T1000 (cell line): Measurements from ENCODE around the gene EBLN1.
A peak's percentile ranks its signal among the peaks of the same experiment; 100 is the strongest.

Experiments used
- DNase-seq: peaks from one replicate; lab custom pipeline; 2025; ENCODE audit warnings: mixed read lengths; lab: John Stamatoyannopoulos, UW

Gene EBLN1

GRCh38 chr10:22217842-22218241, at the start of gene EBLN1:
TSS of gene EBLN1 (minus strand) at chr10:22218015. CDS start at chr10:22209983, 8,032 bp downstream.
- DNase-seq = no peak

- no peak for DNase-seq
These were observed 48.2 kb upstream of the EBLN1 start for GRCh38 chr10:22265839-22266537.

GRCh38 chr10:22263106-22263505, 45.3 kb upstream of the EBLN1 start:
- DNase-seq = no peak

DNA sequence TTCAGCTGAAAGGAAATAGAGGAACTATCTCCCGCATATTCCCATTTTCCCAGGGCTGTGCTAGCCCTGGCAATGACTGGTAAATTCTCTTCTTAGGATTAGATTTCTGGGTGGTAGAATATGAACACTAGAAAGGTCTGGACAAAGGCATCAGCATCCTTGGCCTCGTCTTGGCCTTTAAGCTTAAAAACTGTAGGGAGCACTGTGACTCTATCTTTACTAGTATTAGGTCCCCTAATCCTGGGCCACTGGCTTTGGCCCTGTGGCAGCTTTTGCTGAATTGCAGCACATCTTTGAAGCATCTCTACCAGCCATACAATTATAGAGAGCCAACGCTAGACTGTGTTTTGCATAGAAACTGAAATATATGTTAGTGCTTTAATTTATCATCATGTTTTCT, 41.5 kb upstream of the EBLN1 start:
- no peak for DNase-seq

GRCh38 chr10:22258471-22258870, 40.7 kb upstream of the EBLN1 start:
- no peak for DNase-seq

DNA sequence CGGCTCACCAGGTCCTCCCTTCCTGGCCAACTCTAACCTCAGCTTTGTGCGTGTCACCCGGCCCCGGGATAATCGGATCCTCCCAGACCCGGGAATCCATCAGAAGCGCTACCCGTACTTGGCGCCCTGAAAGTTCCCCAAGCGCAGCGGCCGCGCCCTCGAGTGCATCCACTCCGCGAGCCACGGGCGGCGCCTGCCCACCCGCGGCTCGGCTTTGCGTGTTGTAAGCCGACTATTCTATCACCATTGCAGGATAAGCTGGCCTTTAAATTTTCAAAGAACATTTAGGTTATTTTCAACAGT, 35.7 kb upstream of the EBLN1 start:
- DNase-seq = no peak

- DNase-seq = no peak
These were observed 35.2 kb upstream of the EBLN1 start for GRCh38 chr10:22252801-22253579.

- DNase-seq = no peak
These were observed 34.5 kb upstream of the EBLN1 start for GRCh38 chr10:22252224-22252800.

DNA sequence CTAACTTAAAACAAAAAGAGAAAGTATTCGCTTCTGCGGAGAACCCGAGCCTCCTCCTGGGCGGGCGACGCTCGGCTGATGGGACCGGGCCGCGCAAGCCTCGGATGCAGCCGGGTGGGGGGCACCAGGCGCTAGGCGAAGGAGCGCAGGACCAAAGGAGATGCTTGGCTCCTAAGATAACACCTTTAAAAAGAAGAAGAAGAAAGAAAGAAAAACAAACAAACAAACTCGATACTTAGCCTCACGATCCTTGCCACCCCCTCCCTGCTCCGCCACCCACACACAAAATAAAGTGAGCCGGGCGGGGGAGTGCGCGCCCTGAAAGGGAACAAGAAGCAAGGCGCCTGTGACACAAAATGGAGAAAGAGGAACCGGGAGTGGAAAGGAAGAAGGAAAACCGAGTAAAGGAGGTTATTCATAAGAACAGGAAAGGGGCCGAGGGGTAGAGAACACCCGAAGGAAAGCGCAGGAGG, 34.0 kb upstream of the EBLN1 start:
- no peak for DNase-seq

DNA sequence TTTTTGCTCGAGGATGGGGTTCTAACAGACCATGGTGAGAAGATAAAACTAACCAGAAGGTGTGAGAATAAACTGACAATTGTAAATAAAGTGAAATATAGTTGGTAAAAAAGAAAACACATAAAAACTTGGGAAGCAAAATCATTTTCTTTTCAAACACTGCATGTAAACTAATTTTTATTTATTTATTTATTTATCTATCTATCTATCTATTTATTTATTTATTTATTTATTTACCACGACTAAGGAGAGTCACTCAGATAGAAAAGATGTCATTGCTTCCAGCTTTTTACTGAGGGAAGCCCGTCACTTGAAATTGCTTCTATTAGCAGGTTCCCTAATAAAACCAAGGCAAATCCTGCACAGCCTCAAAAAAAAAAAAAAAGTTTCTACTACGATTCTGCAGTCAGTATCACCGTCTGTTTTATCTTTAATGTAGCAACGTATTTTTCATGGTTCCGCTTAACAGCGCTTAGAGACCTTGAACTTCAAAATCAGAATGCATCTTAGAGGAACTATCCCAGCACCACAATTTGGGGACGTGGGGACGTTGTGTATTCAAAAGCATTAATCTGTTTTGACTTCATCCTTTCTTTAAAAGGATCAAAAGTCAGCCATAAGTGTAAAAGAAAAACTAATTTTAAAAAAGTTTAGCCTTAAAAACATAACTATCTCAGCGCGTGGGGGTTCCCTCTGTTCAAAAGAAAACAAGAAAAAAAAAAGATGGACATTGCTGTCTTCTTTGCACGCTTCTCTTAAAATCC, 33.3 kb upstream of the EBLN1 start:
- no peak for DNase-seq

DNA sequence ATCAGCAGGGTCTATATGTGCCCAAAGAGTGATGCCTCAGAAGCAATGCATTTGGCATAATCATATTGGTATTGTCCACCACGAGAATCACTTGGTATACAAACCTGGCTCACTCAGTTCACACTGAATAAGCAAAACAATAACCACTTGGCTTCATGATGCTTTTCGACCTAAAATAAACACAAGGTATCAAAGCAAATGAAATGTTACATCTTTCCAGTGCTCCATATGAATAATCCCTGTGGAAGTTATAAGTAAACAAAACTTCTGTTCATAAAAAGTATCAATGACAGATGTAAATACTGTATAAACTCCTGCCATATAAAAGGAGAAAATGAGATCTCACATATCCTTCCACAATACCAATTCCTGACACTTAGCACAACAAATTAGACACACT, 29.8 kb upstream of the EBLN1 start:
- no peak for DNase-seq

DNA sequence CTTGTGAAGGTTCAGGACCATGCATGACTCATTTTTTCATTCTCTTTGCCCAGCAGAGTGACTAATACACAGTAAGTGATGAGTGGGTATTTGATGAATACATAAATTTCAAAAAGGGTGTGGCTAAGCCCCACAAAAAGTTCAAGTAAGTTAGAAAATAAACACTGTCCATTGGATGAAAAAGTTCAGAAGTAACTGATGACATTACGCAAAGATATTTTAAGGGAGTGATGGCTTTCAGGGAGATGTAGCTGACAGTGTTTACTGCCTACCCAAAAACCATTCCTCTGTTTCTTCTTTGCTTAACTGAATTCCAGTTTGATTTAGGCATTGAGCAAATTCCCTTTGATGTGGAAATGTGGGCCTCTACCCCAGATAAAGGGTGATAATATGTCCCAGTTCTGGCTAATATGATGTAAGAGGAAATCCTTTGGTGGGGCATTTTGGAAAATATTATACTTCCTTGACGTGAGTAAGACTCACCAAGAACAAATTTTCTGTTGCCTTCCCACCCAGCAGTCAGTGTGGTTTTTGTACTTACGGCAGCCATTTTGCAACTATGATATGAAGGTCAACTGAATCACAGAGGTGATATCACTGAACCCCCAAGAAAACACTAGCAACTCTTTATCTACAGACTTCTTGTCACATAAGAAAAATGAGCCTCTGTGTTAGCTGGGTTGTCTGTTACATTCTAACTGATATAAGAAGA, 29.0 kb upstream of the EBLN1 start:
- no peak for DNase-seq

- DNase-seq = no peak
These were observed 27.8 kb upstream of the EBLN1 start for GRCh38 chr10:22245567-22245966.

DNA sequence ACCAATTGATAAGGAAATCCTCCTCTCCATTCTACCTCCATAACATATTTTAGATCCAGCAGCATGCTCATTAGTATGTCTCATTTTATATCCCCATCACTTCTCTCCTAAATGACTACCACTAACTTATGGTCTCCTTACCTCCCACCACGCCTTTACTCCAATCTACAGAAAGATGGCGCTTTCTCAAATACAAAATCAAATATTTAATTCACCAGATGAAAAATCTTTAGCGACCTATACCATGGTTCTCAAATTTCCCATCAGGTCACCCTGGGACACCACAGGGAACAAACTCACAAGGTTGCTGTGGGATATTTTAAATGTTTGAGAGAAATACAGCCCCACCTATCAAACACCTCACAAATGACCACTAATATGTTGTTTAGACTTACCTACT, 27.0 kb upstream of the EBLN1 start:
- no peak for DNase-seq

DNA sequence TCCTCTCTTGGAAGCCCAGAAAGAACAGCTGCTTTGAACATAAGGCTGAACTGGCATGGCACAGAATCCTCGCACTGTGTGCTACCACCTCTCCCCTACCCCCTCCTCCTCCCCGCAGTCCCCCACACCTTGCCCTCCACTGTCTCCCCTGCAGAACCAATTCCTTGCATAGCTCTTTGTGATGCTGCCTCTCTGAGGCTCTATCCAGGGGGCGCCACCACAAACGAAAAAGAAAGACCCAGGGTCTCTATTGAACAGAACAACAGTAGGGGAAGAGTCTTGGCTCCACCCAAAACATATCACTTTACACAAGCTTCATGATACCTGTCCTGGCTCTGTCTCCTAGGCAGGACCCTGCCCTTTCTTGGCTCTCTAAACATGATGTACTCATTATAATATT, 26.2 kb upstream of the EBLN1 start:
- no peak for DNase-seq

DNA sequence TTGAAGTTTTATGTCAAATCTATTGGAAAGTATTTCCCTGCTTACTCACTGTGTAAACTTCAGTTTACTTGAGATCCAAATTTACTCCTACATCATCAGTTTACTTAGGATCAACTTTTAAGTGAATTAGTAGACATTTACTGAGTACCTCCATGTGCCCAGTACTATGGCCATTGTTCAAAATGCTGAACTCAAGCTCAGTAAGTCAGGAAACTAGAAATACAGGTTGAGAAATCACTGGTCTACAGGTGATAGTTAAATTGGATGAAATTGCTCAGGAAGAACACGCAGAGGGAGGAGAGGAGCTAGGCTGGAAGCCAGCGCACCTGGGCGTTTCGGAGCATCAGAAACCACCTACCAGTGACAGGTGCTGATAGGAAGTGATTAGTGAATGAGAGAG, 25.5 kb upstream of the EBLN1 start:
- DNase-seq = no peak

DNA sequence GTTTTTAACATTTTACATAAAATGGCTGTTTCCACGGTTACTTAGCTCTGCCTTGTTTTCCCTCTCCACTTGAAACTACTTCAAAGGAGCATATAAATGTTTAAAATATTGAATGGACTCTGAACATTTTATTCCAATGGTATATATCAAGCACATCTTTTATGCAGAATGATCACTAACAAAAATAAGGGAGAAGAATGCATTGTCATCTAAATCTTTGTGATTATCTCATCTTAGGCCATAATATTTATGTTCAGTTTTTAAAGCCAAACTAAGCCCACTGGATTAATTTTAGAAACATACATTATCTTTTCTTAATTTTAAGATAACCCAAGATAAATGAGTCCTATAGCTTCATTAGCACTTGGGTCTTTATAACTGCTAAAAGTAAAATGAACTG, 13.4 kb upstream of the EBLN1 start:
- DNase-seq = no peak

DNA sequence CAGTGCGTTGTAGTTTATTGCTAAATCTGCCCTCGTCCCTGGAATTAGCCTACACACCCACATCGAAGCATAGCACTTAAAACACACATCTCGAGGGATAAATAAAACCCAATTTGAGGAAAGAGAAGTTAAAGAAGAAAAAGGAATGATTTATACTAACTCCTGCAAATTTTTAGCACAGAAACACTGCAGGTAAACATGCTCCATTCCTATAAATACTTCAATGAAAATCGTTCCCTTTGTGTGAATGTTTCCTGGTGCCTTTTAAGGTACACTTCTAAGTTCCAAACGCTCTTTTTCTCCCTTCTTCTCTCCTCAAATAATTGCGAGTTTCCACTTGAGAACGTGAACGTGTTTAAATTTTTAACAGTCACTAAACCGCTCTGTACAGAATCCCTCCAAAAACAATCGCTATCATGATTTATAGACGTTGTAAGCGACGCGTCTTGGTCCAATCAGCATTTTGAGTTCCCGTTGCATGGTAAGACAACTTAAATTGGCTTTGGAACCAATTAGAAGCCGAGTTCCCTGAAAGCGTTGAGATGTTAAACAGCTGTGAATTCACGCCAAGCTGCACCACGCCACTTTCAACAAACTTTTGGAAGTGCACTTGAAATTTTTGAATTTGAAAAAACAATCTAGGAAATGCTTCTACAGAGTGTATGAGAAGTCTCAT, 12.5 kb upstream of the EBLN1 start:
- DNase-seq = no peak

- DNase-seq = no peak
These were observed 12.0 kb upstream of the EBLN1 start for GRCh38 chr10:22229802-22230157.

DNA sequence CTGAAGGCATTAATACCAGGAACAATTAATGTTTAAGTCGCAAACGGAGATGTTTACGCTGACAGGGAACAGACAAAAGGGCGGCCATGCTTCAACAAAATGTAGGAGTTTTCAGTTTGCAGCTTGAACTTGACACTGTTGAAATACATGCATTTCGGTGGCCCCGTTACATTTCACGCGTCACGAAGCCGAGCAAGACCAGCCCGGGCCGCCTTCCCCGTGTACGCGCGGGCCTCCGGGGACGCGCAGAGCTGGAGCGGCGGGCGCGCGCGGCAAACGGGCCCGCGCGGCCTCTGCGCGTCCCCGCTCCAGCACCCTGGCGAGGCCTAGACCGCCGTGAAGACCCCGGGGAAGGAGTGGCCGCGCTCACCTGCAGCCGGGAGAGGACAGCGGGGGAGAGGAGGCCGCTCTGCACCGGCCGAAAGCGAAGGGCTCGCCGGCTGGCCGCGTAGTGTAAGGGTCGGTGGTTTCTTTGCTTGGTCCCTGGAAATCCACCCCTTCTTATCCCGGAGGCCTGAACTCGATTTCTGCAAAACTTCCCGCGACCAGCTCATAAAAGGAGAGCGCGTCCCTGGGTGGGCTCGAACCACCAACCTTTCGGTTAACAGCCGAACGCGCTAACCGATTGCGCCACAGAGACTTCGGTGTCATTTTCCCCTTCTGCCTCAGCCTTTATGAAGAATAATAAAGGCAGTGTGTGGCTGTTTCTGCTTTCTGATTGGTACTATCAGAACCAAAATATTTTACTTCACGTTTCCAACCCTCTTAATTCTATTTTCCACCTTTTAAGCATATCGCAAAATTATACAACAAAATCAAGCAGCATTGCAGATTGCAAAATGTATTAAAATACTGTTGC, 11.4 kb upstream of the EBLN1 start:
- DNase-seq = peak; percentile 92
